Measurements from ENCODE around the gene FCHSD1.

The FCHSD1 gene

DNA sequence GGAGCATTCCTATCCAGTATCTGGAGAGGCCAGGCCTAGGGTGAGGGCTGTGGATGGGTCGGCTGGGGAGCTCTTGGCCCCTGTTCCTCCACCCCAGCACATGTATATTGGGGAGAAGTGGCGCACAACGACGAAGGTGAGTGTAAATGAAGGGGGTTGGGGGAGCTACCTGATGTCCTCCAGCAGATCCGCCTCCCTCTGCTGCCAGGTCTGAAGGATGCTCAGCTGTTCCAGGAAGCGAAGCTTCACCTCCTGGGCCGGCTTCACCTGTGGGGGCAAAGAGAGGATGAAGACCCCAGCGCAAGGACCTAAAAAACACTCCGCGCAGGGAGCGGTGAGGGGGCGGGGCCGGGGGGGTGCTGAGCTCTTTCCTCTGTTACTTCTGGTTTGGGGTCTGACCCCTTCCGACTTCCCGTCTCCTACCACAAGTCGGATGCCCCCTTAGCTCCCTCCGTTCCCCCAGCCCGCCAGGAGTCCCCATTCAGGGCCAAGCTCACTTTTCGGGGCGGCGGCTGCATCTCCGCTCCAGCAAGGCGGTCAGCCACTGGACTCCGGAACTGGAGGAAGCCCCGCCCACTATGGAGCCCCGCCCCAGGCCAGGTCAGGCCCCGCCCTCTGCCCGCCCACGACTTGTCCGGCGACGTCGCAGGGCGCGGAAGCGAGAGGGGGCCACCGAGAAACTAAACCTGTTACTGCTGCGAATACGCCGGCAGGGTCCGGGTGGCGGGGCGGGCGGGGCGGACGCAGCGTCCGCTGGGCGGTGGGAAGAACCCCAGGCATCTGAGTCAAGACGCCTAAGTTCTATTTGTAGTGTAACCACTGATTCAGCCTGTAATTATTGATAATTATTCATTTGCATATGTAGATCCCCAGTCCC lies at the start of gene FCHSD1:
Gene FCHSD1, minus strand, starts transcription at position 568 of the 877 bp plus-strand sequence. Its CDS starts 50 bp downstream, at position 518.
- peak; percentile 92 for DNase-seq (ENCODE audit: low spot score)

DNA sequence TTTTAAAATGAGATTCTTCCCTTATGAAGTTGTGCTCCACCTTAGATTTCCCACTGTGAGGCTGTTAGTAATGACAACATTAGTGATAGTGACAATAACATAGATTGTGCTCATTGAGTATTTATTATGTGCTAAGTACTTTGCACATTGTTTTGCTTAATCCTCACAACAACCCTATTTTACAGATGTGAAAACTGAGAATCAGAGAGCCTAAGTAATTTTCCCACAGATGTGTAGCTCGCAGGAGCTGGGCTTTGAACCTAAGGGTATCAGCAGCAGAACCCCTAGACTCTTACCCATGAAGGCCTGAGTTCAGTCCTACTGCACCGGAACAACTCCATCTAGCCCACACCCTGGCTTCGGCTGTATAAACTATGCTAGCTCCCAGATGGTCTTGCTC lies 46.4 kb upstream of the FCHSD1 start:
- no peak for DNase-seq (ENCODE audit: low spot score)

DNA sequence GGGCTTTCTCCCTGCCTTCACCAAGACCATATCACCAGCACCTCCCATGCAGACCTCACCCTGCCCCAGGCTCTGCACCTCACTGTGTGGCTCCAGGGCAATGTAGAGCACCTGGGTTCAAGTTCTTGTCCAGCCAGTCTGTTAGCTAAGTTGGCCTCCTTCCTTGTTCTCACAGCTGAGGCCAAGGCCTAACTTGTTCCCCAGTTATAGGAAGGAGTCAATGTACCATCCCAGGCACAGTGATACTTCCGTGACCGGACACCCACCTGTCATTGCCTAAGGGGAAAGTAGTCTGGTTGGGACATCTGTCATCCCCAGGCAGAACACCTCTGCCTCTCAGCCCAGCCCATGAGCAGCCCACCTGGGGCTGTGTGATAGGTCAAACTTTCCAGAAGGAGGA lies 45.2 kb upstream of the FCHSD1 start:
- DNase-seq (ENCODE audit: low spot score): no peak

DNA sequence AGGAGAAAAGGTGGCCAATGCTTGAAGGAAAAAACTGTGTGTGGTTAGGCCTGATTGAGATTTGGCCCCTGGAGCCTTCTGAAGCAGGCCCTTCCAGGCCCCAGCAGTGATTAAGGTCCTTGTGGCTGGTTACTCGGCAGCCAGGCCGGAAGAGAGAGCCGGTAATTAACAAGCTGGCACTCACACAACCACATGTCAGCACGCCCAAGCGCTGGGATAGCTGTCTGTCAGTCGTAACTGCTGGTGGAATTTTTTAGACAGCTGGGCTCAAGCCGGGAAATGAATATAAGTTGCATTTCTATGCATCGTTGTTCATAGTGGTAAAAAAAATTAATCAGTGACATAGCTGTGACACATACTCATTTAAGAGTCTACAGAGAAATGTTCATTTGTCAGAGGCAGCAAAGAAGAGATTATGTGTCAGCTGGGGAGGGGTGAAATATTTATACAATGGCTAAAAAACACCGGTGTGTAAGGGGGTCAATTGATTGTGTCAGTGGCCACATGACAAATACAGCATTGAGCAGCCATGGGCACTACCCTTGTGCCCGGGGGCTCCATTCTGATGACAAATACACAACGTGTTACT lies 44.5 kb upstream of the FCHSD1 start:
- no peak for DNase-seq (ENCODE audit: low spot score)

GRCh38 chr5:141694479-141694878 lies 43.3 kb upstream of the FCHSD1 start:
- DNase-seq (ENCODE audit: low spot score): no peak

GRCh38 chr5:141692919-141693725 lies 41.9 kb upstream of the FCHSD1 start:
- DNase-seq (ENCODE audit: low spot score): no peak

- DNase-seq (ENCODE audit: low spot score): no peak
Measured at GRCh38 chr5:141692533-141692888, 41.3 kb upstream of the FCHSD1 start.

DNA sequence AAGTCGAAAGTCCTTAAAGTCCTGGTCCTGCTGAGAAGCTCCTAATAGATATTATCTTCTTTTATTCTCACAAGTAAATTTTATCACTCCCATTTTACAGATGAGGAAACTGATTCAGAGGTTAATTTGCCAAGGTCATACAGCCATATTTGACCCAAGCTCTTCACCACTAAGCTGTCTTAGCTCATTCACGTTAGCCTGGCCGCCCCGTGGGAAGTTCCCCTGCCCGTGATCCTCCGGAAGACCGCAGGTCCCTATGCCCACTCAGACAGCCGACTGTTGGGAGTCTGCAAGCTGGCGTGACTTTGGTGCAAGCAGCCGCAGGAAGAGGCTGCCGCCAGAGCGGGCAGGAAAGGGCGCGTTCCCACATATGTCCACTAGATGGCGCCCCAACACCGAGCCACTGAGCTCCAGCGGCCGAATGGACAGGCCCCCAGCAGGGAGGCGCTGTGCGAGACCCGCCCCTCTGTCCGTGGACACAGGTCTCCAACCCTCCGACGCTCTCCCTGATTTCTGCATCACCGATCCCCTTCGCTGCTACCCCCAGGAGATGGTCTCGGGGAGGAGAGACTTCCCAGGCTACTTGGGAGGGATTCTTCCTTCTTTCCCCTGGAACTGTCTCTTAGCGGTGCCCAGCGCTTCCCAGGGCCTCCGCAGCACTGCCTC lies 40.8 kb upstream of the FCHSD1 start:
- peak; percentile 76 for DNase-seq (ENCODE audit: low spot score)

DNA sequence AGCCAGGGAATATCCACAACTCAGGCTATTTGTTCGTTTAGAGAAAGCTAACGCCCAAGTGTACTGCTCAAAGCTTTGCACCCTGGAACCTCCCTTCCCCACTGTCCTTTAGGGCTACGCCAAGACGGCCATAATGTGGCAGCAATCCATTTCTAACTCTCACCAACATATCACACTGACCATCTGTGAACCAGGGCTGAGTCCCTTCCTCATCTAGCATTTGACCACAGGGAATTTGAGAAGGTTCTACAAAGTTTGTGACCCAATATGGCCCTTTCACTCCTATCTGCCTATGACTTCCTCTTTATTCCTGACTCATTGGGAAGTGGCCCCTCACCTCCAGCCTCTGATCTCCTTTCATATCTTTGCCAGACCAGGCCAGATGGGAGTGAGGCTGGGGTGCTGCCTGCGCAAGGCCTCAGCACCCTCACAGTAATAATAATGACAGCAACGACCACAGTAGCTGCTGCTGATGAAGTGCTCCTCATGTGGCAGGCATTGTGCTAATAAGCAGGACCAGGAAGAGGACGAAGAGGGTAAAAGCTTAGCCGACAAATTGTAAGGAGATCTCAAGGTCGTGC lies 40.2 kb upstream of the FCHSD1 start:
- DNase-seq (ENCODE audit: low spot score): no peak

DNA sequence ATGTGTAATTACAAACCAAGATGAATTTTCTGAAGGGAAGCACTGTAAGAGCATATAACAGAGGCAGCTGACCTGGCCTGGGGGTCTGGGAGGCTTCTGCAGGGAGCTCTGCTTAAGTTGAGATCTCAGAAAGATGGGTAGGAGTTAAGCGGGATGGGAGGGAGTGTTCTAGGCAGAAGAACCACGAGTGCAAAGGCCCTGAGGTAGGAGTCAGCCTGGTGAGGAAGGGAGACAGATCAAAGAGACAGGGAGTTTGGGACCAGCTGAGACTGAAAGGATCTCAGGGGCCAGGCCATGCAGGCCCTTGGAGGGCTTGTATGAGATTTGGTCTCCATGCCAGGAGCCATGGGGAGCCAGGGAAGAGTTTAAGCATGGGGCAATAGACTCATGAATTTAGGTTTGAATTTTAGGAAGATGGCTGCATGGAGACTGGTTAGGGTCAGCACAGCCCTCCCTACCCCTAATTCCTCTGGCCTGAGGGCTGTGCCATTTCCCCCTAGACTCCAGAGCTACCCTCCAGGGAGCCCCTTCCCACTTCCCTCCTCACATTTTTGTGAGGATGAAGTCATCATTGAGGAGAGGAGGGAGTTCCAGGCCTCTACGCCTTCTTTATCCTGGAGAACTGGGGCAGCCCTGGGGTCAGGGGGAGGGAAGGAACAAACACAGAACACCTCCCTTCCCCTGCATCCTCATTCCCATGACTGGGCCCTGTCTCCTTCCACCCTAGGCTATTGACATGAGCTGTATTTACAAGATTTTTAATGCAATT lies 35.6 kb upstream of the FCHSD1 start:
- DNase-seq (ENCODE audit: low spot score): no peak

DNA sequence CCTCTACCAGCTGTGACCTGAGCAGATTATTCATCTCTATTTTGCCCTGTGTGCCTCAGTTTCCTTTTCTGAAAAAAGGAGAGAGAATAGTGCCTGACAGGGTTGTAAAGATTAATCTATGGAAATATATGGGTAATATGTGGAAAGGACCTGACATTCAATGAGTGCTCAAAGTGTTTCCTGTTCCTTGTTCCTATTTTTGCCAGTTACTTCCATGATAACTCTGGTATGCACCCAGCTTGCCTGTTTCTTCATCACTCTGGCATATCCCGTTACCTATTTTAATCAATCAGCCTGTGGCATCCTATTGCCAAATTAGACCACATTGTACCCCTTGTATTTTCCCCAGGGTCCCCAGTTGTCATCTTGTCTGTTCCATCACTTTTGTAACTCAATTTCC lies 34.4 kb upstream of the FCHSD1 start:
- no peak for DNase-seq (ENCODE audit: low spot score)

- no peak for DNase-seq (ENCODE audit: low spot score)
Measured at GRCh38 chr5:141683596-141684141, 32.5 kb upstream of the FCHSD1 start.

DNA sequence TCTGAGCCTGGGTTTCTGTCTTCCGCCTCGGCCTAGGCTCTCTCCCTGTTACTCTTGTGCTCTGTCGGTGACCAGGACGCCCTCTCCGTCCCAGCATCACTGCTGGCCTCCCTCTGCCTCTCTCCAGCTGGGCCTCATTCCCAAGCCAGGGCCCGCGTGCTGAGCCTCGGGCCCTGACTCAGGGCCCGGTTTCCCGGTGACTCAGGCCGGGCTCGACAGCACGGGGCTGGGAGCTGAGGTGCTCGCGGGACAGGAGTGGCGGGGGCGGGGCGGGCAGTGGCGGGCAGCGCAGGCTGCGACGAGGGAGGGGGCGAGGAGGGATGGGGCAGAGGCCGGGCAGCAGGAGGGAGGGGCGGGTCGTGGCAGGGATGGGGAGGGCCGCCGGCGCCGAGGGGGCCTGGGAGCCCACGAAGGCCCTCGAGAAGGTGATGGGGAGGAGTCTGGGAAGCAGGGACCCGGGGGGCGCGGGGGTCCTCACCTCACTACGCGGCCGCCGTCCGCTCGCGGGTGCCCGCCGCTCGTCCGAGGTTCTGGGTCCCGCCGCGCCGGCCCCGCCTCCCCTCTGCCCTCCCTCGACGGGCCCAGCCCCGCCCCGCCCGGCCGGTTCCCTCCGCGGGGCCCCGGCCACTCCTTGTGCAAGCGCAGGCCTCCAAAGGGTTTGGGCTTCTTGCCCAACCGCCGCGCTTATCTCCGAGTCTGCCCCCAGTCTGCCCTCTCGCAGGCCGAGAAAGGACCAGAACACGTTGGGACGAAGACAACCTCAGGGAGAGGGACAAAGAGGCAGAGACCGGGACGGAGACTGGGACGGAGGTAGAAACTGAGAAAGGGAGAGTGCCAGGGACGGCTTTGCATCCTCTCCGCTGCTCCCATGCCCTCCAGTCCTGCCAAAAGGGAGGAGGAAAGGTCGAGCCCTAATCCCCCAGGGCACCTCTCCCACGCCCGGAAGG lies 30.8 kb upstream of the FCHSD1 start, which contains the start of gene ARAP3:
Gene ARAP3, minus strand, starts transcription at position 536 of the 947 bp plus-strand sequence. CDS start 1,744 bp downstream, outside the sequence.
- DNase-seq (ENCODE audit: low spot score): peak; percentile 73

DNA sequence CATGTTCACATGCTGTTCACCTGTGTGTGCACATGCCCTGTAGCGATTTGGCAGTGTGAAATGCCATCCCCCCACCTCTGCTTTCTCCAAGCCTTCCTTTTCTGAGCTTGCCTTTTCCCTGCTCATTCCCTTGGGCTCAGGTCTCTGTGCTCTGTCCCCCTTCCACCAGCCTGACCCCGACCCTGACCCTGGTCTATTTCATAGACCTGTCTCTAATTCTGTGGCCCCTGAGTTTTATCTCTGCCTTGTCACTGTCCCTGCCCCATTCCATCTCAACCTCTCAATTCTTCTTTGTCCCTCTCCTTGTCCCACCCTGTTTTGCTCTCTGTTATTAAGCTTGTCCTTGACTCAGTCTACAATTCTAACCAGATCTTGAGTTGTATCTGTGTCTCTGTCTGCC lies 30.1 kb upstream of the FCHSD1 start:
- DNase-seq (ENCODE audit: low spot score): no peak

GRCh38 chr5:141680751-141681201 lies 29.6 kb upstream of the FCHSD1 start:
- DNase-seq (ENCODE audit: low spot score): no peak

DNA sequence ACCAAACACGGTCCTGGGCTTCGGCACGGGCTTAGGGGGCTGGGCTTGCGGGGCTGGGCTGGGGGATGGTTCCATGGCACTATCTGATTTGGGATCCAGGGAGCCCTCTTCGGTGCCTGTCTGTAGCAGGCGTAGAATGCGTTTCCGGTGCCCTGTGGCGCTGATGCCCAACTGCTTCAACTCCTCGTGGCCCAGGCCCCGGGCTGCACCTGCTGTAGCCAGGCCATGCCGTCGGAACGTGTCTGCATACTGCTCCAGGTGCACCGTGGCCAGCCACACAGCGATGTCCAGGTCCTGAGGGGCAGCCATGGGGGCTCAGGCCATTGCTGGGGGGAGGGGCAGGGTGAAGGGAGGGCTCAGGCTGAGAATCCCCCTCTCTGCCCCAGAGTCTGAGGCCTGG lies 29.0 kb upstream of the FCHSD1 start:
- DNase-seq (ENCODE audit: low spot score): no peak

- peak; percentile 45 for DNase-seq (ENCODE audit: low spot score)
Measured at GRCh38 chr5:141677415-141677814, 26.2 kb upstream of the FCHSD1 start.

DNA sequence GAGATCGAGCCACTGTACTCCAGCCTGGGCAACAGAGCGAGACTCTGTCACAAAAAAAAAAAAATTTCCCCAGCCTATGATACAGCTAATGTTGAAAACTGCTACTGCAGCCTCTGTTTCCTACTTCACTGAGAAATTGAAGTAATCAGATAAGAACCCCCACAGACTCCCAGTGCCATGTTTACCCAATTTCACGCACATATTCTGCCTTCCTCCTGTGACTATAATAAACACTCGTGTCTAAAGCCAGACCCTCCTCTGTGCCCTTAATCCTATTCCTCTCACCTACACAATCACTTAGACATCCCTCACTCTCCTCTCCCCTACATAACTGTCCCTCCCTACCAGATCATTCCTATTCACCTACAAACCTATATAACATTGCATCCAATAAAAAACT lies 24.5 kb upstream of the FCHSD1 start:
- no peak for DNase-seq (ENCODE audit: low spot score)

- DNase-seq (ENCODE audit: low spot score): no peak
Measured at GRCh38 chr5:141674747-141675146, 23.5 kb upstream of the FCHSD1 start.
